ENCODE measurements around the gene SHC2.
"Not testable (repeated sequence)": the region's sequence is repeated elsewhere in the genome, so short reads cannot be mapped to it uniquely, and the experiment has no call there.

The SHC2 gene

DNA sequence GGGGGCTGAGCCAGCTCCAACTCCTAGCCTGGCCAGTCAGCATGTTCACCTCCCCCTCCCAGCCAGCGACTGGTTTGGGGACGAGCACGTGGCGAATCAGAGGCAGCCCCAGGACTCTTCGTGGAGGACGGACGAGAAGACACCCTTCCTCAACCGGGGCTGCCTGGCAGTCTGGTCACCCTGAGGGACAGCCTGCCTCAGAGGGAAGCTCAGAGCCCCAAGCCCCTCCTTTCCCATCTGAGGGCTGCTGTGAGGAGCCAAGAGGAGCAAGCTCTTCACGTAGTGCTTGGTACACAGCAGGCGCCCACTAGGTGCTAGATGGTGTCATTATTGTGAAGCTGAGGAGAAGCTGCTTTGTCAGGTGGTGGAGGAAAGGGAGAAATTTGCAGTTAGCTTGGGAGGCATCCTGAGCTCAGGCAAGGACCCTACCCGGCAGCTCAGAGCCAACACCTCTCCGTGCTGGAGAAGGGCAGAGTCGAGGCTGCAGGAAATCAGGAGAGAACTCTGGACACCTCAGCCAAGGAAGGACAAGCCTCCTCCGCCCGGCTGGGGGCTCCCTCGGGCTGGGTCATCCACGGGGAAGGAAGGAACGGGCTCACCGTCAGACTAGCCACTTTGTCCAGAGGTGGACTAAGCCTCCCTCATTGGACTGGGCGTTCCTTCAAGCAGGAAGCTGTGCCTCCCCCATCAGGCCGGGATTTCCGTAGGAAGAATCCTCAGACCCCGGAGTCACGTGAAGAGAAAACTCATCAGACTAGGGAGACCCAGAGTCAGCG is 37.0 kb downstream of the SHC2 start:
- H3K27ac ChIP-seq (ENCODE audit: low read depth, low read length) = no peak overlapping the region
- H3K4me3 ChIP-seq (ENCODE audit: low read depth in 1 of 2, low read length in 2 of 2) = no peak overlapping the region
- H3K27me3 ChIP-seq (ENCODE audit: control insufficient read depth in 1 of 2, insufficient read depth in 2 of 2, low read length in 2 of 2) = no peaks in the 10 kb centered on the region
- no peaks in the 10 kb centered on the region for H3K36me3 ChIP-seq (ENCODE audit: insufficient read depth, low read length)
- no peaks in the 10 kb centered on the region for H3K9me3 ChIP-seq (ENCODE audit: low read length)
- H3K4me1 ChIP-seq (ENCODE audit: insufficient read depth, low read length) = no peaks in the 10 kb centered on the region
- no peak overlapping the region for H3K9ac ChIP-seq (ENCODE audit: low read length)

DNA sequence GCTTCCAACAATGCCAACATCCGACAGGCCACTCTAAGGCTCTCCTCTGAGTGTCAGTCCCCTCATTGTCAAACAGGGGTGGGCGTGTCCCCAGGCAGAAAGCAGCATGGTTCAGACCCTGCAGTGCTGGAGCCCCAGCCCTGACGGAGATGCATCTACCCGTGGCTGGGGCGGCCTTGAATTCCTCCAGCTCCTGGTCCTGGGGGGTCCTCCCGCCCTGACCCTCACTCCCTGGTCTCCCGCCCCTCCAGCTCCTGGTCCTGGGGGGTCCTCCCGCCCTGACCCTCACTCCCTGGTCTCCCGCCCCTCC is 38.0 kb downstream of the SHC2 start:
- H3K27me3 ChIP-seq (ENCODE audit: control insufficient read depth in 1 of 2, insufficient read depth in 2 of 2, low read length in 2 of 2); H3K9ac ChIP-seq (ENCODE audit: low read length); H3K9me3 ChIP-seq (ENCODE audit: low read length); H3K4me3 ChIP-seq (ENCODE audit: low read depth in 1 of 2, low read length in 2 of 2); H3K36me3 ChIP-seq (ENCODE audit: insufficient read depth, low read length); H3K4me1 ChIP-seq (ENCODE audit: insufficient read depth, low read length); H3K27ac ChIP-seq (ENCODE audit: low read depth, low read length): not testable (repeated sequence)

DNA sequence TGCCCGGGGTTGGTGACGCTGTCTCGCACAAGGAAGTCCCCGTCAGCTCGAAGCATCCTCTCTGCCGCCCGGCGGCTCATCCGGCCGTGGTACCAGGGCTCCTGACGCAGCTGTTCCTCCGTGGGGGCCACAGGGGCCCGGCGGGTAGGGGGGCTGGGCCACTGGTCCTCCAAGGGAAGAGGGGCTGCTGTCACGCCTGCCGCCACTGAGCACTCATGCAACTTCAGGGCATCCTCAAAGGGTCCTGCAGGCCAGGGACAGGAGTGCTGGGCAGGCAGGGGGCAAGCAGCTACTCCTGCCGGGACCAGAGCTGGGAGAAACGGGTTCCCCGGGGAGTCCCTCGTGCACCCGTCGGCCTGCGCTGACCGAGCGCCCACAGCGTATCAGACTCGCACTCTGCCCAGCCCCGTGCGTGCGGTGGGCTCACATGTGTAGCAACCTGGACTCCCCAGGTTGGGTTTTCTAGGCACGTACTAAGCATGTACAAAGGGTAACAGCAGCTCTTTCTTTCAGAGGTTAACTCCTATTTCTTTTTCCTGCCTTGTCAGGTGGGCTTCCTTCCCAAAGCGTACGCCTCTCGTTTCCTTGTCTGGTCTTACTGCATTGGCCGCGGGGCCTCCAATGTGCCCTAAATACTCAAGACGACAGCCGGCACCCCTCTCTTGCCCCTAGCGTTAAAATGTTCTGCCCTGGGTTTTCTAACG is 38.5 kb downstream of the SHC2 start:
- H3K27ac ChIP-seq (ENCODE audit: low read depth, low read length) = no peak overlapping the region
- no peak overlapping the region for H3K4me3 ChIP-seq (ENCODE audit: low read depth in 1 of 2, low read length in 2 of 2)
- H3K4me1 ChIP-seq (ENCODE audit: insufficient read depth, low read length) = no peaks in the 10 kb centered on the region
- H3K9me3 ChIP-seq (ENCODE audit: low read length) = no peaks in the 10 kb centered on the region
- no peaks in the 10 kb centered on the region for H3K36me3 ChIP-seq (ENCODE audit: insufficient read depth, low read length)
- no peak overlapping the region for H3K9ac ChIP-seq (ENCODE audit: low read length)
- no peaks in the 10 kb centered on the region for H3K27me3 ChIP-seq (ENCODE audit: control insufficient read depth in 1 of 2, insufficient read depth in 2 of 2, low read length in 2 of 2)

DNA sequence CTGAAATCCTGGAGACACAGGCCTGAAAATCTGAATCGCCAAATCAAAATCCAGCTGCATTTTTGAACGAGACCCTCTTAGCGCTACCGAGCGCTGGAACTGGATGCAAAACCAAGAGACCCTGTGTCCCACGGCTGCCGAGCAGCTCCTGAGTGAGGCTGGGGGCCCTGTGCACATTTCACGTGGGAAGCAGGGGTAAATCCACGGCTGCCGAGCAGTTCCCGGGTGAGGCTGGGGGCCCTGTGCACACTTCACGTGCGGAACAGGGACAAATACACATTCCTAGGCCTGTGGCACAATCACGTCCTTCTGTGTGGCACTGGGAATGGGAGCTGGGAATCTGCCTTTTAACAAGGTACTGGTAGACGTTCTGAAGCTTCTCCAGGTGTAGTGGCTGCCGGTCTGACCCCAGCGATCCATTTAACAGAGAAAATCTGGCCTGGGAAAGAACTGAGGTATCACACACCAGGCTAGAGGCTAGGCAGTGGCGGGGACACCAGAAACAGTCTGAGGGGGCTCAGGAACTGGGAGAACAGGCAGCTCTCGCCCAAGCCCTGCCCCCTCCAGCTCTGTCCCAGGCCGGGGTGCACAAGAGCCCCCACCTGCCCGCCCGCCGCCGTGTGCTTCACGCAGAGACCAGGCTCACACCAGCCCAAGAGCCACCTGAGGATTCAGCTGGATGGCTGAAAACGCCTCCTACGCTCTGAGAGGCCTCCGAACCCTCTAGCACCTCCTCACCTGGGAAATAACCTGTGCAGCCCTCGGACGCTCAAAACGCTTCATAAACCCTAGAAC is 40.9 kb downstream of the SHC2 start:
- H3K27me3 ChIP-seq (ENCODE audit: control insufficient read depth in 1 of 2, insufficient read depth in 2 of 2, low read length in 2 of 2) = no peaks in the 10 kb centered on the region
- no peaks in the 10 kb centered on the region for H3K9me3 ChIP-seq (ENCODE audit: low read length)
- H3K36me3 ChIP-seq (ENCODE audit: insufficient read depth, low read length) = no peaks in the 10 kb centered on the region
- no peaks in the 10 kb centered on the region for H3K4me1 ChIP-seq (ENCODE audit: insufficient read depth, low read length)
- no peak overlapping the region for H3K9ac ChIP-seq (ENCODE audit: low read length)
- H3K27ac ChIP-seq (ENCODE audit: low read depth, low read length) = no peak overlapping the region
- no peak overlapping the region for H3K4me3 ChIP-seq (ENCODE audit: low read depth in 1 of 2, low read length in 2 of 2)

DNA sequence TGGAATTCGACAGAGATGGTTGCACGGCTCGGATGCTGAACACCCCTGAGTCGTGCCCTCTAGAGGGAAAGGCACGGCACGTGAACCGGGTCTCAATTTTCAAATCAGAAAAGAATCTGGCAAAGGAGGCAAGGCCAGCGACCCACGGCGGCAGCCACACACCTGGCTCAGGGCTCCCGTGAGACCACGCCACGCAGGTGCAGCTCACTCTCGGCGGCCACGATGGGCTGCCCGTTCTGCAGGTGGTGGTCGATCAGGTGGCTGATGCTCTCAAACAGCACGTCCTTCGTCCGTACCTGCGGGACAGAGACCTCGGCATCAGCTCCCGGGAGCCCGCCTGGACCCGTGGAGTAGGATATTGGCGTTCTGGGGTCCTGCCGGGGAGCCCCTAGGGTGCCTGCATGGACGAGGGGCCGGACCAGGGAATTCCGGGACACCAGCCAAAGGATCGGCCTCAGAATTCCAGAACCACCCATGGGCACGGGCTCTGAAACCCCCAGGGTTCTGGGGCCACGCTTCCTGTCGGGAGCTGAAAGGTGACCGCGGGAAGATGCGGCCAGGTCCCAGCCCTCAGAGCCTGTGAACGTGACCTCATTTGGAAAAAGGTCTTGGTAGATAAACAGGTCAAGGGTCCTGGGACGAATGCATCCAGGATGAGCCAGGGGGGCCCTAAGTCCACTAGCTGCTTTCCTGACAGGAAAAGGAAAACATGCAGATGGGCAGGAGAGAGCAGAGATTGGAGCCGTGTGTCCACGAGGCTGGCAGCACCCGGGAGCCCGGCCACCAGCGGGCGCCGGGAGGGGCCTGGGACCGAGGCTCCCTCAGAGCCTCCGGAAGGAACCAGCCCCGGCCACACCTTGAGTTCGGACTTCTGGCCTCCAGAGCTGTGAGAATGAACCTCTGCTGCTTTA is 41.8 kb downstream of the SHC2 start:
- Histone ChIP-seq H3K27me3 (ENCODE audit: control insufficient read depth in 1 of 2, insufficient read depth in 2 of 2, low read length in 2 of 2) (no peaks in the 10 kb centered on the region), H3K9me3 (ENCODE audit: low read length) (no peaks in the 10 kb centered on the region), H3K4me3 (ENCODE audit: low read depth in 1 of 2, low read length in 2 of 2) (no peak overlapping the region), H3K9ac (ENCODE audit: low read length) (no peak overlapping the region), H3K27ac (ENCODE audit: low read depth, low read length) (no peak overlapping the region), H3K36me3 (ENCODE audit: insufficient read depth, low read length) (no peaks in the 10 kb centered on the region), H3K4me1 (ENCODE audit: insufficient read depth, low read length) (no peaks in the 10 kb centered on the region)

DNA sequence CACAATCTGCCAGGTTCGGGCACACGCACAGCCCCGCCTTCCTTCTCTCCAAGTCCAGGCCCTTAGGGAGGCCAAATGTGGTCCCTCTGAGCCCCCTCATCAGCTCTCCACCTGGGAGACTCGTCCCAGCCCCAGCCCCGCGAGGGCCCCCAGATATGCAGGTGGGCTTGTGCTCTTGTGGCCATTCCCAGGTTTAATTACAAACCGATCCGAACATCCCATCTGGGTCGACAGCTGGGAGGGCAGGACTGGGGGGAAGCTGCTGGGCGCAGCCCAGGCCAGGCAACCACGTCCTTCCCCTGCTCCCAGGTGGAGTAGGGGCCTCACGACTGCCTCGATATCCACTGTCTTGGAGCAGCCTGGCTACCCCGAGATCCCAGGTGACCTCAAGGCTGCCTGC is 44.4 kb downstream of the SHC2 start:
- H3K27ac ChIP-seq (ENCODE audit: low read depth, low read length) = no peak overlapping the region
- no peaks in the 10 kb centered on the region for H3K36me3 ChIP-seq (ENCODE audit: insufficient read depth, low read length)
- peaks cover 9 to 16% of the 10 kb centered on the region in 2 donors for H3K27me3 ChIP-seq (ENCODE audit: control insufficient read depth in 1 of 2, insufficient read depth in 2 of 2, low read length in 2 of 2)
- no peaks in the 10 kb centered on the region for H3K9me3 ChIP-seq (ENCODE audit: low read length)
- H3K4me3 ChIP-seq (ENCODE audit: low read depth in 1 of 2, low read length in 2 of 2) = no peak overlapping the region
- H3K4me1 ChIP-seq (ENCODE audit: insufficient read depth, low read length) = no peaks in the 10 kb centered on the region
- no peak overlapping the region for H3K9ac ChIP-seq (ENCODE audit: low read length)

DNA sequence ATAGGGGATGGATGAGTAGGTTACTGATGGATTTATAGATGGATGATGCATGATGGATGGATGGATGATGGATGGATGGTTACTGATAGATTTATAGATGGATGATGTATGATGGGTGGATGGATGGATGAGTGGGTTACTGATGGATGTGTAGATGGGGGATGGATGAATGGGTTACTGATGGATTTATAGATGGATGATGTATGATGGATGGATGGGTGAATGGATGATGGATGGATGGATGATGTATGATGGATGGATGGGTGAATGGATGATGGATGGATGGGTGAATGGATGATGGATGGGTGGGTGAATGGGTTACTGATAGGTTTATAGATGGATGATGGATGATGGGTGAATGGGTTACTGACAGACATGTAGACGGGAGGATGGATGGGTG is 45.5 kb downstream of the SHC2 start:
- no peak overlapping the region for H3K27ac ChIP-seq (ENCODE audit: low read depth, low read length)
- peaks cover 10 to 25% of the 10 kb centered on the region in 2 donors for H3K27me3 ChIP-seq (ENCODE audit: control insufficient read depth in 1 of 2, insufficient read depth in 2 of 2, low read length in 2 of 2)
- H3K4me1 ChIP-seq (ENCODE audit: insufficient read depth, low read length) = no peaks in the 10 kb centered on the region
- H3K9ac ChIP-seq (ENCODE audit: low read length) = no peak overlapping the region
- no peaks in the 10 kb centered on the region for H3K36me3 ChIP-seq (ENCODE audit: insufficient read depth, low read length)
- no peak overlapping the region for H3K4me3 ChIP-seq (ENCODE audit: low read depth in 1 of 2, low read length in 2 of 2)
- H3K9me3 ChIP-seq (ENCODE audit: low read length) = no peaks in the 10 kb centered on the region

DNA sequence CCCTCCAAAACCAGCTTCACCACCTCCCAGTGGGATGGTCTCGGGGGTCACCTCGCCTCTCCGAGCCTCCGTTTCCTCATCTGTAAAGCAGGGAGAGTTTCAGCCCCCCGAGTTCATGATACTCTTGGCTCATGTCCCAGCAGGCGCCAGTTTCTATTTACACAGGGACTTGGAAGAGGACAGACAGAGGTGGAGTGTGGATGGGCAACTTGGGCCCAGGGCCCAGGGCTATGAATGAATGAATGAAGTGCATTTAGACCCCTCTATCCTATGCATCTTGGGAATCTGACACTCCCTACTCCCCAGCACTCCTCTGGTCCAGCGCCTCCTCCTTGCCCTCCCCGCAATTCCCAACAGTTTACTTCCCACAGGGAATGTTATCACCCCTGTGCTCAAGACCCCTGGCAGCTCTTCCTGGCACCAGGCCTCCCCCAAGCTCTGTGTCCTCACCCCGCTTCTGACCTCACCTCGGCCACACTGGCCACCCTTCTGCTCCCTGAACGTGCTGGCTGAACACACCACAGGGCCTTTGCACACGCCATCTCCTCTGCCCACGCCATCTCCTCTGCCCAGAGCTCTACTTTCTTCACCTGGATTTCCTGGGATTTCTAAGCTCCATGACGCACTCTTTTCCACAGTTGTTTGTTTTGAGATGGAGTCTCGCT is 46.9 kb downstream of the SHC2 start:
- no peak overlapping the region for H3K4me3 ChIP-seq (ENCODE audit: low read depth in 1 of 2, low read length in 2 of 2)
- no peak overlapping the region for H3K27ac ChIP-seq (ENCODE audit: low read depth, low read length)
- H3K36me3 ChIP-seq (ENCODE audit: insufficient read depth, low read length) = no peaks in the 10 kb centered on the region
- H3K9me3 ChIP-seq (ENCODE audit: low read length) = no peaks in the 10 kb centered on the region
- no peak overlapping the region for H3K9ac ChIP-seq (ENCODE audit: low read length)
- peaks cover 16 to 38% of the 10 kb centered on the region in 2 donors for H3K27me3 ChIP-seq (ENCODE audit: control insufficient read depth in 1 of 2, insufficient read depth in 2 of 2, low read length in 2 of 2)
- no peaks in the 10 kb centered on the region for H3K4me1 ChIP-seq (ENCODE audit: insufficient read depth, low read length)

DNA sequence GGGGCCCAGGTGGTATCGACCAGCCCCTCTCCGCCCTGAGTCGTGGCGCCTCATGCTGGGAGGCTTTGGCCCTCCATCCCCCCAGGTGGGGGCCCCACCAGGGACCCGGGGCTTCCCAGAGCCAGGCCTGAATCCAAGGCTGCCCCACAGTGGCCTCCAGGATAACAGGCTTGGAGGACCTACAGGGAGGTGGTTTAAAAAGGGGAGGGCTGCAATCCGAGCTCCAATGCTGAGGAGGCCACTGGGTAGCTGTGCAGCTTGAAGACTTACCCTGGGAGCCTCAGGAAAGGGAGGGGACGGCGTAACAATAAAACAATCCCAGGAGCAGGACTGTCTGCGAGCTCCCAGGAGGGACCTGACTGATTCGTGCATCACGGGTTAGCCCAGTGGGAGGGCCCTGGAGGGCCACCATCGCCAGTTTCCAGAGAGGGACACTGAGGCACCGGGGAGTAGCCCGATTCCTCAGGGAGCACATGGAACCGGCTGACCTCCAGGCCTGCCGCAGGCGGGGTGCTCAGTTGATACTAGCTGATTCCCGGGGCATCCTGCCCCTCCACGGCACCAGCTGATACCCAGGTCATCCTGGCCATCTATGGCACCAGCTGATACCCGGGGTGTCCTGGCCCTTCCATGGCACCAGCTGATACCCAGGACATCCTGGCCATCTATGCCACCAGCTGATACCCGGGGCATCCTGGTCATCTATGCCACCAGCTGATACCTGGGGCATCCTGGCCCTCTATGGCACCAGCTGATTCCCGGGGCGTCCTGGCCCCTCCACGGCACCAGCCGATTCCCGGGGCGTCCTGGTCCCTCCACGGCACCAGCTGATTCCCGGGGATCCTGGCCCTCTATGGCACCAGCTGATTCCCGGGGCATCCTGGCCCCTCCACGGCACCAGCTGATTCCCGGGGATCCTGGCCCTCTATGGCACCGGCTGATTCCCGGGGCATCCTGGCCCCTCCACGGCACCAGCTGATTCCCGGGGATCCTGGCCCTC is 48.2 kb downstream of the SHC2 start:
- H3K27me3 ChIP-seq (ENCODE audit: control insufficient read depth in 1 of 2, insufficient read depth in 2 of 2, low read length in 2 of 2) = peaks cover 16 to 50% of the 10 kb centered on the region in 2 donors

More for the DNA sequence above, 48.2 kb downstream of the SHC2 start:
- H3K4me1 ChIP-seq (ENCODE audit: insufficient read depth, low read length) = peaks cover 6% of the 10 kb centered on the region
- no peak overlapping the region for H3K27ac ChIP-seq (ENCODE audit: low read depth, low read length)
- H3K9ac ChIP-seq (ENCODE audit: low read length) = no peak overlapping the region
- H3K36me3 ChIP-seq (ENCODE audit: insufficient read depth, low read length) = no peaks in the 10 kb centered on the region
- H3K4me3 ChIP-seq (ENCODE audit: low read depth in 1 of 2, low read length in 2 of 2) = no peak overlapping the region
- no peaks in the 10 kb centered on the region for H3K9me3 ChIP-seq (ENCODE audit: low read length)

Measured in muscle layer of colon (tissue), 2 donors.